Lower lobe of right lung (tissue), 2 donors: ENCODE data around the gene PLA2G4A. TPM values are rescaled to one million over a fixed set of nuclear protein-coding genes. Genes with fewer than 3 reads are reported as not detected.

Experiments
- ATAC-seq, 2 donors: fragments of 200-7000 bp; cut with Tn5 transposase; one replicate each; pipeline ENCODE4 v1.9.1; 2020 to 2022; ENCODE audit warnings: mild to moderate bottlenecking in 2 of 2, moderate library complexity in 2 of 2
- DNase-seq: peaks from one replicate; pipeline ENCODE4 v3.0.0-alpha.2; 2020
- H3K27ac ChIP-seq: fragments of 200-600 bp; one replicate; pipeline ENCODE4 v1.8.0; 2022
- H3K27me3 ChIP-seq: fragments of 200-600 bp; one replicate; pipeline ENCODE4 v1.8.0; 2022; ENCODE audit warnings: low read depth
- H3K36me3 ChIP-seq: fragments of 200-600 bp; one replicate; pipeline ENCODE4 v1.8.0; 2022; ENCODE audit warnings: mild to moderate bottlenecking
- H3K4me1 ChIP-seq: fragments of 200-600 bp; one replicate; pipeline ENCODE4 v1.8.0; 2022
- H3K4me3 ChIP-seq: fragments of 200-600 bp; one replicate; pipeline ENCODE4 v1.8.0; 2022; ENCODE audit warnings: mild to moderate bottlenecking
- H3K9me3 ChIP-seq: fragments of 200-600 bp; one replicate; pipeline ENCODE4 v1.8.0; 2022
- CTCF ChIP-seq: fragments of 200-600 bp; IDR thresholded peaks from one replicate; pipeline ENCODE4 v1.8.0; 2022; ENCODE audit warnings: antibody characterized with exemption, mild to moderate bottlenecking
- intact Hi-C: fragments of 100-400 bp; cut with DNase I; formaldehyde crosslinking; loops from one replicate; pipeline ENCODE4 v1.11.0; 2022
- total RNA-seq: library from RNA; stranded (reverse); fragmentation: NEBNext Ultra II Directional; extraction: Animal tissue kit (Norgen Biotek cat#: 25700); gene quantifications from one replicate; pipeline ENCODE4 v1.2.1, GENCODE V29; 2021
- donor health status: DM: no; HTN: yes; CAD: no; lungs with severe emphysema.

PLA2G4A gene
- total RNA-seq, 1 donor from 2014 or later = 10.1 TPM

GRCh38 chr1:187010571-187011309 is 182.0 kb downstream of the PLA2G4A start:
- no peak for TF ChIP-seq CTCF
- H3K27ac ChIP-seq = no peak overlapping the region
- H3K4me1 ChIP-seq = no peaks in the 10 kb centered on the region
- no peaks in the 10 kb centered on the region for H3K36me3 ChIP-seq
- DNase-seq (no peak), ATAC-seq (no peak)
- H3K4me3 ChIP-seq = no peak overlapping the region
- intact Hi-C loops = no loop called here
- peaks cover 6% of the 10 kb centered on the region for H3K9me3 ChIP-seq
- no peaks in the 10 kb centered on the region for H3K27me3 ChIP-seq

- H3K36me3 ChIP-seq = no peaks in the 10 kb centered on the region
- intact Hi-C loops = no loop called here
- no peak for DNase-seq
- ATAC-seq = no peak
- no peaks in the 10 kb centered on the region for H3K4me1 ChIP-seq
- H3K27ac ChIP-seq = no peak overlapping the region
- H3K27me3 ChIP-seq = no peaks in the 10 kb centered on the region
- H3K4me3 ChIP-seq = no peak overlapping the region
- no peak for TF ChIP-seq CTCF
- peaks cover 2% of the 10 kb centered on the region for H3K9me3 ChIP-seq
Observed at GRCh38 chr1:187013582-187014200, 184.9 kb downstream of the PLA2G4A start.

DNA sequence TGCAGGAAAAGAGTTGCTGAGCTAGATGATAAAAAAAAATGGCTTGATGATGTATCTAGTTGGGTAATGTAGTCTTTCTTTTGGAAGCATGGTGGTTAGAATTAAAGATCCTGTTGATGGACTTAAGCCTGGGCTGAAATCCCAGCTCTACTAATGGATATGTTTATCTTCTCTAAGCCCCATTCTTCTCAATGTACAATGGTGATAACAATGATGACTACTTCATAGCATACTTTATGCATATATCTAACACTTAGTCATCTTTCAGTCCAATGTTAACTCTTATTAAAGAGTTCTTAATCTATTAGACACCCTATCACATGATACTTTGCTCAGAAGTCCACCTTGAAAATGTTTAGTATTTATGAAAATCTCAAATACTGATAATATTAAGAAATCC is 189.5 kb downstream of the PLA2G4A start:
- no peaks in the 10 kb centered on the region for H3K4me1 ChIP-seq
- no peak overlapping the region for H3K4me3 ChIP-seq
- H3K36me3 ChIP-seq = no peaks in the 10 kb centered on the region
- no peak overlapping the region for H3K27ac ChIP-seq
- no peak for TF ChIP-seq CTCF
- H3K27me3 ChIP-seq = no peaks in the 10 kb centered on the region
- no peak for DNase-seq
- no peak for ATAC-seq
- intact Hi-C loops = no loop called here
- no peaks in the 10 kb centered on the region for H3K9me3 ChIP-seq

DNA sequence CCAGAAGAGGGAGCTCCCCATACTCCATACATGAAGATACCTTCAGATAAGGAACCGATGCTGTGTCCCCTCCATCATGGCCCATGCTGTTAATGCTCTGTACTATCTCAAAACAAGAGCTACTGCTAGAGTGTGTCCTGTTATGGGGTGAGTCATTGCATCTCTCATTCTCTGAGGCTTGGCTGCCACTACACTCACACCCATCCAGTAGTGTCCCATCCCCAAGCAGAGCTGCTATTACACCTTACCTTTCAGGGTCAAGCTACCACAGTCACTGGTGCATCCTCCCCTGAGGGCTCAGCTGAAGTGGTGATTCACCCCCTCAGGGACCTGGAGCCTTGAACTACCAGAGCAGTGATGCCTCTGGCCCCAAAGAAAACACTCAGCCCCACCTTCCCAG is 198.5 kb downstream of the PLA2G4A start:
- Histone ChIP-seq H3K27ac (no peak overlapping the region), H3K4me3 (no peak overlapping the region), H3K4me1 (no peaks in the 10 kb centered on the region), H3K27me3 (no peaks in the 10 kb centered on the region), H3K36me3 (no peaks in the 10 kb centered on the region), H3K9me3 (no peaks in the 10 kb centered on the region)
- no peak for DNase-seq
- intact Hi-C loops = no loop called here
- ATAC-seq = peak in 1 of 2 donors; percentile 13
- no peak for TF ChIP-seq CTCF

DNA sequence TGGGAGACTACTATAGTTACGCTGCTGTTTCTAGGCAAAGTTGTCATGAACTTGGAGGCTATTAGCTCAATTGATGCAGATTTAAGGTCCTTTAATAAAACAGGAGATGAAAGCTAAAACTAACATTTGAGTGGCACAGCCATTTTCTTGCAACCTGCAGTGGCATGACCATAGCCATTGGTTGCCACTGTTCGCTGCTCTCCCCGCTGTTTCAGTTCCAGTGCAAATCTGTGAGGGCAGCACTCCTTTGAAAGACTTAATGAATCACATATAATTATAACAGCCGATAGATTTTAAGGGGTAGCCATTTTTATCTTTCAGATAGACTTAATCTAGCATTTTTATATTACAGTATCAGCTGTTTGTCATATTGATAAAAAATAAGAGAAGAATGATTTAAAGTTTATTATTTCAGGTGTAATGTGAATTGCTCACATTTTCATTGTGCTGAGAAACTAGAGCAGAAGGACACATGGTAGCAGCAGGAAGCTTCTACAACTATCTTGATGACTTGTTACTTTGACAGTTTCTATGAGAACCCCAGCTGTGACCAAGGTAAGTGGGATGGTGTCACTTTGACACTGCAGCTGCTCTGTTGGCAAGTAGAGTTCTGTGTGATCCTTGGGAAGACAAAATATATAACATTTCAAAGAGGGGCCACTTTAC is 203.7 kb downstream of the PLA2G4A start:
- no peak overlapping the region for H3K27ac ChIP-seq
- H3K4me3 ChIP-seq = no peak overlapping the region
- no peaks in the 10 kb centered on the region for H3K27me3 ChIP-seq
- no peaks in the 10 kb centered on the region for H3K36me3 ChIP-seq
- no peak for TF ChIP-seq CTCF
- DNase-seq = no peak
- intact Hi-C loops = no loop called here
- no peaks in the 10 kb centered on the region for H3K9me3 ChIP-seq
- no peaks in the 10 kb centered on the region for H3K4me1 ChIP-seq
- no peak for ATAC-seq
